NCI-H146 treated with DMSO at 0.1 percent for 48 hours (cell line): Measurements from ENCODE around the gene CATSPERE.

Source experiments
- DNase-seq: peaks from one replicate; lab custom pipeline; 2025; ENCODE audit not compliant: unreplicated experiment; lab: John Stamatoyannopoulos, UW

Gene CATSPERE

GRCh38 chr1:244626709-244627108 lies 165.6 kb downstream of the CATSPERE start:
- DNase-seq = no peak

GRCh38 chr1:244628789-244629188 lies 167.7 kb downstream of the CATSPERE start:
- DNase-seq = no peak

GRCh38 chr1:244633140-244633539 lies 172.1 kb downstream of the CATSPERE start:
- no peak for DNase-seq

- no peak for DNase-seq
Observed at GRCh38 chr1:244634546-244634945, 173.5 kb downstream of the CATSPERE start.

DNA sequence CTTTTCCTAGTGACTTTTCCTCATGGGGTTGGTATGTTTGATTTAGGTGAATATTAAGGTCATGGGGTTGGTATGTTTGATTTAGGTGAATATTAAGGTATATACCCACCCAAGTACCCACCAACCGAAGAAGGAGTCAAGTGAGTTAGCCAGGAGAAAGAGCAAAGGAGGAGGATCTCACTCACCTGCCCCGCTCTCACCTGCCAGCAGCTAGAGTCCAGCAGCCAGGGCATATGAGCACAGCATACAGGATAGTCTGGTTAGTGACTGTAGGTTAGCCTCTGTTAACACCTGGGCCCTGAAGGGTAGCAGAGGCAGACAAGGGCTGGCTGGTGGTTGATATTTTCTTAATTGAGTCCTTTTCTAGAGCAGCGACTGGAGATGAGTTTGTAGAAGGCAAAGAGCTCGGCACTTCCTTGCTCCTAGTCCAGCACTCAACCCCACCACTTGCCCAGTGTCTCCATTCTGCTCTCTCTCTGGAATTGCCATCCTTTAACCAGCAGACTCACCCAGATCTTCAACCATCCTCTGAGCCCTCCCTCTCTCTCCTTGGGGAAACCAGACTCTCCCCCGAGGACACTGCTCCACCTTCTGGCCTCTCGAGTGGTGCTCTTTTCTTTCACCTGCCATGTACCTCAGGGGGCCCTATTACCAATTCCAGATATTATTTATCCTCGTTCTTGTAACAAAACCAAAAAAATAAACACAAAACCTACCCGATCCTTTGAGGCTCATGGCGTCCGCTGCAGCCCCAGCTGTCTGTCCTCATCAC lies 175.6 kb downstream of the CATSPERE start:
- DNase-seq = peak; percentile 45

DNA sequence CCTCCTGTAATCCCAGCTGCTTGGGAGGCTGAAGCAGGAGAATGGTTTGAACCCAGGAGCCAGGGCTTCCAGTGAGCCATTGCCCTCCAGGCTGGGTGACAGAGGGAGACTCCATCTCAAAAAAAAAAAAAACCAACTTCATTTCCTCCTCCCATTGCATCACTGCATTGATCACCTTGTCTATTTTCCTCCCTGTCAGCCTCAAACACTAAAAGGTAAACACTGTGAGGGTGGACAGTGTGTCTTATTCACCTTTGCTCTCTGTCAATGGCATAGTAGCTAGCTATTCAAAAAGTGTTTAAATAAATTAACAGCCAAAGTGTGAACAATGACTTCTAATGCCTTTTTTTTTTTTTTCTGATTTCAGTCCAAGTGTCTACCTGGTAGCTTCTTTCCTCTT lies 178.5 kb downstream of the CATSPERE start:
- no peak for DNase-seq

- DNase-seq = no peak
Observed at GRCh38 chr1:244640917-244641316, 179.8 kb downstream of the CATSPERE start.

DNA sequence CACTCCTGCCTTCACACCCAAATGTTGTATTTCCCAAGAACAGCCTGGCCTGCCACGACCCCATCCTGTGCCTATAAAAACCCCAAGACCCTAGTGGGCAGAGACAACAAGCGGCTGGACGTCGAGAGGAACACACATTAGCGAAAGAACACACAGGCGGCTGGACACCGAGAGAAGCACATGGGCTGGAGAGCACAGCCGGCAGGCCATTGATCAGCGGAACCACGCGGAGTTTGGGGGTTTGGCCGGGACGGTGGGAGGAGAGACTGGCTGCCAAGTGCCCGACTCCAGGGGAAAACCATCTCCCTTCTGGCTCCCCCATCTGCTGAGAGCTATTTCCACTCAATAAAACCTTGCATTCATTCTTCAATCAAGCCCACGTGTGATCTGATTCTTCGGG lies 181.5 kb downstream of the CATSPERE start:
- DNase-seq = no peak

- no peak for DNase-seq
Observed at GRCh38 chr1:244642988-244643387, 181.9 kb downstream of the CATSPERE start.

GRCh38 chr1:244645414-244645813 lies 184.3 kb downstream of the CATSPERE start:
- no peak for DNase-seq

- DNase-seq = no peak
Observed at GRCh38 chr1:244645890-244646289, 184.8 kb downstream of the CATSPERE start.

DNA sequence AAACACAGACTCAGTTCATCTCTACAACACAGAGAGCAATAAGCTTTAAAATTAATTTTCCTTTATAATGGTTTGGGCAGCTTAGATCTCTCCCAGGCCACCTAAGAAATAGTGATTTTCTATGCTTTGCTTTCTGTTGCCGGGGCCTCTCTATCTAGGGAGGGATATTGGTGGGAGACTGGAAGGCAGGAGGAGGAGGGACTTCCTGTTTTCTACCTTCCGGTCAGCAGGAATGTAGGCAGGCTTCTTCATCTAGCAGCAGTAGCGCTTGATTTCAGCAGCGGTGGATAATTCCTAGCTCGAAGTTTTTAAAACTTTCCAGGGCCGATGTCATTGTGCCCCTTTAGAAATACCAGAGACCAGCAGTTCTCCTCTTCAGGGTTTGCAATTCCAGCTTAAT lies 186.7 kb downstream of the CATSPERE start:
- no peak for DNase-seq

- DNase-seq = no peak
Observed at GRCh38 chr1:244651956-244652622, 191.0 kb downstream of the CATSPERE start.

DNA sequence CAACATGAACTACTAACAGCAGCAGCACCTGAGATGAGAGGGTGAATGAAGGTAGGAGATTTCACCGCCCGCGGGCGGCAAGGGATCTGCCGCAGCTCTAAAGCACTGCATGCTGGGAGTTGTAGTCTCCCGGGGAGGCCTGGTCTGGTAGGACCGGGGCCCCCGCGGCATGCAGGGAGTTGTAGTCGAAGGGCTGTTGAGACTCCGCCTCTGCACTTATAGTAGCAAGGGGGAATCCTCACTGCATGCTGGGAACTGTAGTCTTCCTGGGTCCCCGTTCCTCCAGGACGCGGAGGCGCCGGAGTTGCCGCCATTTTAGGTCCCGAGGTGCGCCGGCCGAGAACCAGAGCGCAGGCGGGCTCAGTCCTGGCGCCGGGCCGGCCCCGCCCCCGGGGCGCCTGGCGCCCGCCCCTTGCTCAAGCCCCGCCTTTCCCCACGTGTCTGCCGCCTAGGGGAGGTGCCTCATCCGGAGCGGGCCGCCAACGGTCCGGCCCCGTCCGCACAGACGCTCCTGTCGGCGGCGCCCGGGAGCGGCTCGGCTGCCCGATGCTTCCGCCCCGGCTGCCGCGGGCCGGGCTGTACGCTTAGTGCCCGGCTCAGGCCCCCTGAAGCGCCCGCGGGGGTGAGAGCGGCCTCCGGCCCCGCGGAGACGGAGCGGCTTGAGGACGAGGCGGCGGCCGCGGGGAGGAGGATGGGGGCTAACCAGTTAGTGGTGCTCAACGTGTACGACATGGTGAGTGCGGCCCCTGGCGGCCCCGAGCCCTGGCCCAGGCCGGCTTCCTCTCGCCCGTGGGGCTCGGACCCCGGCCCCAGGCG lies 191.8 kb downstream of the CATSPERE start, which contains the start of gene DESI2:
DESI2 (plus strand) TSS at position 504 of the 816 bp plus-strand sequence; CDS start at position 692, 188 bp downstream.
- DNase-seq = peak; percentile 99

DNA sequence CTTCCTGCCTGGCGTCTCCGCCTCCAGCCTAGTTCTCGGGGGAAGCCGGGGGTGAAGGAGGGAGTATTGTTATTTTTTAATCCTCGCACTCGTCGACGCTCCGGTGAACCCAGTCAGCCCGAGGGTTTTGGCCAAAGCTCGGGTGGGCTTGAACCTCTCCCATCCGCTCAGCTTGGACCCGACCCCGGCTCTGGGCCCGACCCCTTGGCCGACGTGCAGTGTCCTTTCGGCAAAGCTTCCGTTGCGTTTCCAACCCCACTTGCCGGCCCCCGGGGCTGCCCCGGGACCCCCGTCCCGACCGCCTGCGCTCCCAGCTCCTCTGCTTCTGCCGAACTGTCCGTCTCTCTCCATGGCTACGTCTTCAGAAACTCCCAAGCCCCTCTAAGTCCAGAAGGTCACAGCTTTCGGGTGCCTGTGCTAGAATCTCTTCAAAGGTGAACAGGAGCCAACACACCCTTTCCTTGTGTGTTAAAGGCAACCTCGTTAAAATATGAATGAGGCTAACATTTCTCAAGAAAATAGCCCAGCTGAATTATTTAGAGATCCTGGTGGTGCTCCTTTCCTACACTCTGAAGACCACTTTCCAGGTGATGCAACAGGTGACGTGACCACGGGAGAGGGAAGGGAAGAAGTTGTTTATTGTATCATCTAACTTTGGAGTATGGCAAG lies 192.5 kb downstream of the CATSPERE start:
- DNase-seq = peak; percentile 13

GRCh38 chr1:244654108-244655038 lies 193.3 kb downstream of the CATSPERE start:
- no peak for DNase-seq

DNA sequence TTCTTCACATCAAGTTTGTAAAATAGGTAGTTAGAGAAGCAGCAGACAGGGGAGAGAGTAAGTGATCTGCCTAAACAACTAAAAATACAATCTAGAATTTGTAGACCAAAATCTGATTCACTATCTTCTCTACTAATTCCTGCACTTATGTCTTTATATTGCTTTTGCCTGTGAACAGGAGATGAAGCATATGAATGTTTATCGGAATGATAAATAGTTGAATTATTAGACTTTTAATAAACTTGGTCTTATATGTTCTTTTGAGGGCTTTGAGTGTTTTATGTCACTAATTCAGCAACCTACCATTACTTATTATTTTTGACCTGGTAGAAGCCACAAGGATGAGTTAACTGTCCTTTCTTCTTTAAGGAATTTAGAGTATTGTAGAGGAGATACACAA lies 194.1 kb downstream of the CATSPERE start:
- DNase-seq = no peak

GRCh38 chr1:244657421-244657820 lies 196.3 kb downstream of the CATSPERE start:
- no peak for DNase-seq

DNA sequence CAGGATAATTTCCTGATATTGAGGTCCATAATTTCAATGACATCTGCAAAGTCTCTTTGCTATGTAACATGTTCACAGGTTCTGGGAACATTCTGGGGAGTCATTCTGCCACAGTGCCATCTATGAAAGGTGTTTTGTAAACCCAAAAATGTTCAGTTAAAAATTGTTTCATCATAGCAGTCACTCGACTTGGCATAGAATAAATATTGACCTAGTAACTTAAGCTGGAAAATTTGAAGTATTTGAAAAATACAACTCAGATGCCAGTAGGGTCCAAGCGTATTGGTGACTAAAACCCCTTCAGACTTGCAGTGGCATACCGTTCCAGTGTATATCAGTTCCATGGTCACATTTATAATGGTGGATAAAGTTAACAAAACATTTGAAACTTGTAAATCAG lies 198.6 kb downstream of the CATSPERE start:
- no peak for DNase-seq

DNA sequence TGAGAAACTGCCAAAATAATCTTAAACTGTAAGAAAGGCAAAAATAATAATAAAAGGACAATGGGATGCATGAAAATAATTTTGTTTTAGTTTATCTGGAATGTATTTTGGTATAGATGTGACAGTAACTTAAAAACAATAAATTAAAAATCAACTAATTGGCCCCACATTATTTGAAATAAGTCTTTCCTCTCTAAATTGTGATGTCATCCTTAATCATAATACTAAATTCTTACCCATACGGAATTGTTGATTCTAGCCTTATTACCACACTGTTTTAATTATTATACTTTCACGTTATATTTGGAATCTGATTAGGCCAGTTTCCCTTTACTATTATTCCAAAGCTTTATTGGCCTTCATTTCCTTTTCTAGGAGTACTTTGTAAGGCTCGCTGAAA lies 199.5 kb downstream of the CATSPERE start:
- no peak for DNase-seq
